ENCODE data around the gene HACE1. TPM values are rescaled to one million over a fixed set of nuclear protein-coding genes. Genes with fewer than 3 reads are reported as not detected.
"Not testable (repeated sequence)": the region's sequence is repeated elsewhere in the genome, so short reads cannot be mapped to it uniquely, and the experiment has no call there.

HACE1 gene
- polyA plus RNA-seq, 3 donors = 2.7 to 3.9 (median 3.4) TPM

DNA sequence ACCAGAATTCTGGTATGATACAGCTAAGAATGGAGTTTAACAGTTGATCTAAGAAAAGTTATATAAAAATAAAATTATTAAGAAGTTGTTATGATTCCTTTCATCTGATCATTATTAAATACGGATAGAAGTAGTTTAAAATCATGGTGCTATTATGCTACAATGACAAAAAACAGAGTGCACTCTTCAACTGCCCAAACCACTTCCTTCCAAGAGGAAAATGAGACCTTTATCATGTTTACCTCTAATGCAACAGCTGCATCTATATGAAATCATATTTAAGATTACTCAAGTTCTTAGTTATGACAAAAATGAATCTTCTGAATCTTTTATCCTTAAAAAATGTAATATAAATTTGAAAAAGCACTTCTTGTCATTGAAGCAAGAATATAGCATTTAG lies 31.2 kb downstream of the HACE1 start:
- TF ChIP-seq, protein P1, sequence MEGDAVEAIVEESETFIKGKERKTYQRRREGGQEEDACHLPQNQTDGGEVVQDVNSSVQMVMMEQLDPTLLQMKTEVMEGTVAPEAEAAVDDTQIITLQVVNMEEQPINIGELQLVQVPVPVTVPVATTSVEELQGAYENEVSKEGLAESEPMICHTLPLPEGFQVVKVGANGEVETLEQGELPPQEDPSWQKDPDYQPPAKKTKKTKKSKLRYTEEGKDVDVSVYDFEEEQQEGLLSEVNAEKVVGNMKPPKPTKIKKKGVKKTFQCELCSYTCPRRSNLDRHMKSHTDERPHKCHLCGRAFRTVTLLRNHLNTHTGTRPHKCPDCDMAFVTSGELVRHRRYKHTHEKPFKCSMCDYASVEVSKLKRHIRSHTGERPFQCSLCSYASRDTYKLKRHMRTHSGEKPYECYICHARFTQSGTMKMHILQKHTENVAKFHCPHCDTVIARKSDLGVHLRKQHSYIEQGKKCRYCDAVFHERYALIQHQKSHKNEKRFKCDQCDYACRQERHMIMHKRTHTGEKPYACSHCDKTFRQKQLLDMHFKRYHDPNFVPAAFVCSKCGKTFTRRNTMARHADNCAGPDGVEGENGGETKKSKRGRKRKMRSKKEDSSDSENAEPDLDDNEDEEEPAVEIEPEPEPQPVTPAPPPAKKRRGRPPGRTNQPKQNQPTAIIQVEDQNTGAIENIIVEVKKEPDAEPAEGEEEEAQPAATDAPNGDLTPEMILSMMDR (IDR thresholded peaks at IDR 0.05) = no peak
- intact Hi-C loops (cut with micrococcal nuclease) = no loop called here

DNA sequence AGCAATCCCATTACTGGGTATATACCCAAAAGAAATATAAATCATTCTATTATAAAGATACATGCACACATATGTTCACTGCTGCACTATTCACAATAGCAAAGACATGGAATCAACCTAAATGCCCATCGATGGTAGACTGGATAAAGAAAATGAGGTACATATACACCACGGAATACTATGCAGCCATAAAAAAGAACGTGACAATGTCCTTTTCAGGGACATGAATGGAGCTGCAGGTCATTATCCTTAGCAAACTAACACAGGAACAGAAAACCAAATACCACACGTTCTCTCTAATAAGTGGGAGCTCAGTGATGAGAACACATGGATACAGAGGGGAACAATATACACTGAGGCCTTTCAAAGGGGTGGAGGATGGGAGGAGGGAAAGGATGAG lies 38.9 kb downstream of the HACE1 start:
- H3K36me3 ChIP-seq (replicated peaks in 1 of 2; ENCODE audit: control insufficient read depth in 1 of 2, insufficient read depth in 2 of 2, low read length in 2 of 2); H3K79me2 ChIP-seq (ENCODE audit: insufficient read depth, low read length); DNase-seq; H3K27me3 Mint-ChIP-seq (ENCODE audit: low read depth in 3 of 3); H2AFZ ChIP-seq (ENCODE audit: insufficient read depth, low read depth, low read length, poor library complexity, severe bottlenecking); H3K4me1 ChIP-seq (ENCODE audit: control insufficient read depth in 1 of 2, insufficient read depth in 2 of 2, low read length in 2 of 2); H3K9me3 ChIP-seq (replicated peaks in 1 of 2; ENCODE audit: control insufficient read depth in 1 of 2, insufficient read depth in 1 of 2, low read length in 2 of 2); H4K20me1 ChIP-seq (ENCODE audit: insufficient read depth, low read length); H3K4me3 Mint-ChIP-seq; H3K4me2 ChIP-seq (replicated peaks; ENCODE audit: extremely low read depth, low read length, poor library complexity, severe bottlenecking); H3K27ac ChIP-seq (ENCODE audit: low read depth in 1 of 2, low read length in 2 of 2); H3K27me3 ChIP-seq (ENCODE audit: control insufficient read depth in 2 of 2, insufficient read depth in 2 of 2, low read length in 2 of 2); H3K4me1 Mint-ChIP-seq; H3K4me3 ChIP-seq (replicated peaks in 1 of 3; ENCODE audit: low read depth in 2 of 3, low read length in 3 of 3); H3K9ac ChIP-seq (ENCODE audit: insufficient read depth, low read length, poor library complexity, severe bottlenecking); H3K27ac Mint-ChIP-seq; intact Hi-C loops (cut with micrococcal nuclease): not testable (repeated sequence)
- Mint-ChIP-seq H3K9me3 (peaks cover 0 to 20% (median 4%) of the 10 kb centered on the region in 7 donors), H3K36me3 (peaks cover 24 to 39% of the 10 kb centered on the region in 2 donors)
- WGBS (ENCODE audit: insufficient coverage) = no CpG with 5 or more reads among the region's 4 CpGs

More for the DNA sequence above, 31.2 kb downstream of the HACE1 start:
- no peaks in the 10 kb centered on the region for H3K27me3 ChIP-seq (ENCODE audit: control insufficient read depth in 2 of 2, insufficient read depth in 2 of 2, low read length in 2 of 2)
- H3K9ac ChIP-seq (ENCODE audit: insufficient read depth, low read length, poor library complexity, severe bottlenecking) = no peak overlapping the region
- Mint-ChIP-seq H3K27me3 (ENCODE audit: low read depth in 3 of 3) (no peaks in the 10 kb centered on the region), H3K4me3 (no peak overlapping the region), H3K4me1 (no peaks in the 10 kb centered on the region), H3K27ac (no peak overlapping the region), H3K9me3 (peaks cover 0 to 9% (median 0%) of the 10 kb centered on the region in 7 donors), H3K36me3 (peaks cover 20 to 37% of the 10 kb centered on the region in 2 donors)
- no CpG with 5 or more reads among the region's 1 CpG for WGBS (ENCODE audit: insufficient coverage)
- no peak for DNase-seq
- H3K4me1 ChIP-seq (ENCODE audit: control insufficient read depth in 1 of 2, insufficient read depth in 2 of 2, low read length in 2 of 2) = no peaks in the 10 kb centered on the region
- H3K79me2 ChIP-seq (ENCODE audit: insufficient read depth, low read length) = no peaks in the 10 kb centered on the region
- no peak overlapping the region for H2AFZ ChIP-seq (ENCODE audit: insufficient read depth, low read depth, low read length, poor library complexity, severe bottlenecking)
- no peak overlapping the region for H3K27ac ChIP-seq (ENCODE audit: low read depth in 1 of 2, low read length in 2 of 2)
- H3K4me2 ChIP-seq (replicated peaks; ENCODE audit: extremely low read depth, low read length, poor library complexity, severe bottlenecking) = no peak overlapping the region
- H3K9me3 ChIP-seq (replicated peaks in 1 of 2; ENCODE audit: control insufficient read depth in 1 of 2, insufficient read depth in 1 of 2, low read length in 2 of 2) = no peaks in the 10 kb centered on the region
- H3K36me3 ChIP-seq (replicated peaks in 1 of 2; ENCODE audit: control insufficient read depth in 1 of 2, insufficient read depth in 2 of 2, low read length in 2 of 2) = peaks cover 0 to 14% of the 10 kb centered on the region in 2 donors
- H4K20me1 ChIP-seq (ENCODE audit: insufficient read depth, low read length) = no peaks in the 10 kb centered on the region
- no peak overlapping the region for H3K4me3 ChIP-seq (replicated peaks in 1 of 3; ENCODE audit: low read depth in 2 of 3, low read length in 3 of 3)

Measured in CD14-positive monocyte (primary cell).